Natural killer cell (primary cell): Measurements from ENCODE around the gene TRIM39. TPM values are rescaled to one million over a fixed set of nuclear protein-coding genes. Genes with fewer than 3 reads are reported as not detected.

Experiments
- ATAC-seq, 3 donors: fragments of 150-1000 bp in 2 of 3; fragments of 200-7000 bp in 1 of 3; cut with Tn5 transposase; 1 replicate in 1 of 3; 2 replicates in 2 of 3; pipeline ENCODE4 v1.10.0; 2021; ENCODE audit warnings: mild to moderate bottlenecking in 2 of 3, moderate library complexity in 2 of 3
- DNase-seq, 2 donors: peaks; one replicate each; pipeline versions ENCODE4 v3.0.0 to v3.0.0-alpha.2; 2013 to 2021; ENCODE audit warnings: mixed read lengths in 1 of 2
- H3K27ac ChIP-seq: one replicate; pipeline ENCODE4 v1.5.1; 2013; ENCODE audit warnings: mild to moderate bottlenecking, low read length
- H3K27me3 ChIP-seq: one replicate; pipeline ENCODE4 v1.6.1; 2013; ENCODE audit warnings: low read length; ENCODE audit not compliant: control insufficient read depth, insufficient read depth
- H3K36me3 ChIP-seq: one replicate; pipeline ENCODE4 v1.6.1; 2013; ENCODE audit warnings: low read length; ENCODE audit not compliant: control insufficient read depth, insufficient read depth
- H3K4me1 ChIP-seq: one replicate; pipeline ENCODE4 v1.6.1; 2013; ENCODE audit warnings: low read length; ENCODE audit not compliant: control insufficient read depth, insufficient read depth
- H3K4me3 ChIP-seq: one replicate; pipeline ENCODE4 v1.5.1; 2013; ENCODE audit warnings: low read length
- H3K9me3 ChIP-seq: one replicate; pipeline ENCODE4 v1.6.1; 2013; ENCODE audit warnings: low read length; ENCODE audit not compliant: control insufficient read depth, insufficient read depth
- H3K27ac Mint-ChIP-seq, 2 donors: one replicate each; pipeline ENCODE4 v1.8.0; 2022; ENCODE audit warnings: mild to moderate bottlenecking in 2 of 2, mixed read lengths in 2 of 2, moderate library complexity in 1 of 2
- H3K27me3 Mint-ChIP-seq, 2 donors: one replicate each; pipeline ENCODE4 v1.8.0; 2022; ENCODE audit warnings: low read depth in 2 of 2, mixed read lengths in 2 of 2
- H3K36me3 Mint-ChIP-seq: one replicate; pipeline ENCODE4 v1.8.0; 2022; ENCODE audit warnings: mixed read lengths
- H3K4me1 Mint-ChIP-seq, 2 donors: one replicate each; pipeline ENCODE4 v1.8.0; 2022; ENCODE audit warnings: mixed read lengths in 2 of 2
- H3K4me3 Mint-ChIP-seq: one replicate; pipeline ENCODE4 v1.8.0; 2022; ENCODE audit warnings: mild to moderate bottlenecking, moderate library complexity, mixed read lengths
- H3K9me3 Mint-ChIP-seq, 2 donors: one replicate each; pipeline ENCODE4 v1.8.0; 2022; ENCODE audit warnings: mixed read lengths in 2 of 2
- WGBS: methylation state at CpG from one replicate; pipeline ENCODE4 v1.1.7; 2013; ENCODE audit warnings: missing lambda C conversion rate; ENCODE audit not compliant: insufficient coverage; 5-methylcytosine and 5-hydroxymethylcytosine counted together
- intact Hi-C: fragments of 100-400 bp; cut with micrococcal nuclease; formaldehyde crosslinking; loops from one replicate; pipeline ENCODE4 v1.14.2; 2022
- total RNA-seq, 4 donors: library from RNA; stranded (reverse); fragments of 120-200 nt in 1 of 4; gene quantifications; one replicate each; pipeline versions ENCODE4 v1.2.3 to v1.2.4, GENCODE V29; 2013 to 2022
- TF ChIP-seq, protein P1 (sequence below): fragments of 200-600 bp; IDR thresholded peaks from one replicate; pipeline ENCODE4 v1.8.0; 2022; ENCODE audit warnings: antibody characterized with exemption

Gene TRIM39
- total RNA-seq, 3 donors from 2014 or later (not counting 1 experiment from before 2014, with no cell fraction given): 32.1 to 40.1 (median 38.5) TPM

DNA sequence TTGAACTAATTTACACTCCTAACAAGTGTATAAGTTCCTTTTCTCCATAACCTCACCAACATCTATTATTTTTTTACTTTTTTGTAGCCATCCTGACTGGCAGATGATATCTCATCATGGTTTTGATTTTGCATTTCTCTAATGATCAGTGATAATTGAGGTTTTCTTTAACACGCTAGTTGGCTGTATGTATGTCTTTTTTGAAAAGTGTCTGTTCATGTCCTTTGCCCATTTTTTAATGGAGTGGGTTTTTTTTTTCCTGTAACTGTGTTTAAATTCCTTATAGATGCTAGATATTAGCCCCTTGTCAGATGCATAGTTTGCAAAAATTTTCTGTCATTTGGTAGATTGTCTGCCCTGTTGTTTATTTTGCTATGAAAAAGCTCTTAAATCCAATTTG lies 39.6 kb upstream of the TRIM39 start:
- H3K27me3 Mint-ChIP-seq: no peaks in the 10 kb centered on the region
- Histone ChIP-seq H3K27ac (no peak overlapping the region), H3K27me3 (no peaks in the 10 kb centered on the region), H3K4me3 (no peak overlapping the region), H3K4me1 (no peaks in the 10 kb centered on the region), H3K36me3 (peaks cover 21% of the 10 kb centered on the region), H3K9me3 (peaks cover 28% of the 10 kb centered on the region)
- 23% methylated on average over 1 of the region's 1 CpG for WGBS
- DNase-seq (no peak), ATAC-seq (no peak)
- peaks cover 0 to 6% of the 10 kb centered on the region in 2 donors for H3K4me1 Mint-ChIP-seq
- peaks cover 21 to 26% of the 10 kb centered on the region in 2 donors for H3K9me3 Mint-ChIP-seq
- H3K4me3 Mint-ChIP-seq: no peak overlapping the region
- TF ChIP-seq, protein P1, sequence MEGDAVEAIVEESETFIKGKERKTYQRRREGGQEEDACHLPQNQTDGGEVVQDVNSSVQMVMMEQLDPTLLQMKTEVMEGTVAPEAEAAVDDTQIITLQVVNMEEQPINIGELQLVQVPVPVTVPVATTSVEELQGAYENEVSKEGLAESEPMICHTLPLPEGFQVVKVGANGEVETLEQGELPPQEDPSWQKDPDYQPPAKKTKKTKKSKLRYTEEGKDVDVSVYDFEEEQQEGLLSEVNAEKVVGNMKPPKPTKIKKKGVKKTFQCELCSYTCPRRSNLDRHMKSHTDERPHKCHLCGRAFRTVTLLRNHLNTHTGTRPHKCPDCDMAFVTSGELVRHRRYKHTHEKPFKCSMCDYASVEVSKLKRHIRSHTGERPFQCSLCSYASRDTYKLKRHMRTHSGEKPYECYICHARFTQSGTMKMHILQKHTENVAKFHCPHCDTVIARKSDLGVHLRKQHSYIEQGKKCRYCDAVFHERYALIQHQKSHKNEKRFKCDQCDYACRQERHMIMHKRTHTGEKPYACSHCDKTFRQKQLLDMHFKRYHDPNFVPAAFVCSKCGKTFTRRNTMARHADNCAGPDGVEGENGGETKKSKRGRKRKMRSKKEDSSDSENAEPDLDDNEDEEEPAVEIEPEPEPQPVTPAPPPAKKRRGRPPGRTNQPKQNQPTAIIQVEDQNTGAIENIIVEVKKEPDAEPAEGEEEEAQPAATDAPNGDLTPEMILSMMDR: no peak
- H3K36me3 Mint-ChIP-seq: peaks cover 58% of the 10 kb centered on the region
- intact Hi-C loops: no loop called here
- H3K27ac Mint-ChIP-seq: no peak overlapping the region

DNA sequence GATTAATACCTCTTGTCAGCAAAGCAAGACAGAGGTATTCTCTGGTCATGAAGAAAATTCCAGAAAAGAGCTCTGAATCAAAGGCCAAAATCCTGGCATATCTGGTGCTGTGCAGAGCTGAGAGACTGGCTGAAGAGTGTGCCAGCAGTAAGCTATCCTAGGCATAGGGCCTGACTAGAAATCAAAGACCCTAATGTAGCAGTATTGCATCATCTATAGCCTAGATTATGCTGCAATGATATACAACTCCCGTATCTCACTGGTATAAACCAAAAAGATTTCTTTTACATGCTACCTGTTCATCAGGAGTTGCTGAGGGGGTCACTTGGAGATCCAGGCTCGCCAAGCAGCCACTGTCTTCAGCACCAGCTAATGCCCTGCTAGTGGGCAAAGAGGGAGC lies 30.9 kb upstream of the TRIM39 start:
- Mint-ChIP-seq H3K9me3 (peaks cover 0 to 2% of the 10 kb centered on the region in 2 donors), H3K4me1 (peaks cover 21 to 22% of the 10 kb centered on the region in 2 donors), H3K27me3 (no peaks in the 10 kb centered on the region), H3K27ac (peak overlapping the region; percentile 18 to 53), H3K4me3 (no peak overlapping the region), H3K36me3 (no peaks in the 10 kb centered on the region)
- peaks cover 35% of the 10 kb centered on the region for H3K36me3 ChIP-seq
- no peaks in the 10 kb centered on the region for H3K27me3 ChIP-seq
- no peak overlapping the region for H3K27ac ChIP-seq
- intact Hi-C loops: no loop called here
- peaks cover under 1% of the 10 kb centered on the region for H3K4me1 ChIP-seq
- ATAC-seq (no peak), DNase-seq (no peak)
- no peaks in the 10 kb centered on the region for H3K9me3 ChIP-seq
- no peak overlapping the region for H3K4me3 ChIP-seq
- WGBS: 100% methylated on average over 2 of the region's 2 CpGs
- TF ChIP-seq, protein P1: no peak

DNA sequence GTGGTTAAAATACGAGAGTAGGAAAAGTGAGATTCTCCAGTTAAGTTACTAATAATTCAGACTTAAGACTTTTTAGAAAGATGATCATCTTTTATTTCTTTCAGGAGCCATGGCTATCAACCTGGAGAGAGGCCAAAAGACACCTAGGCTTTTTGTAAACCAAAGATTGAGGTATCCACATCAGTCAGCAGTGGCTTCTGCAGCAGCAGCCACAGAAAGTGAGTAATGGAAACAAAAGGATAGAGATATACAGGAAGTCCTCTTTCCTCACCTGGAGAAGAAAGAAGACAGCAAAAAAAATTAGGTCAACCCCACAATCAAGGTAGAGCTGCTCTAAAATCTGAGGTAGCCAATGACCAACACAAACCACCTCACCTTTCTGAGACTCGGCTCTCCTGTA lies 22.7 kb upstream of the TRIM39 start:
- DNase-seq (no peak), ATAC-seq (no peak)
- no peak overlapping the region for H3K4me3 Mint-ChIP-seq
- WGBS: 68% methylated on average over 1 of the region's 2 CpGs
- H3K9me3 ChIP-seq: no peaks in the 10 kb centered on the region
- H3K27ac ChIP-seq: no peak overlapping the region
- no peaks in the 10 kb centered on the region for H3K9me3 Mint-ChIP-seq
- no peak overlapping the region for H3K4me3 ChIP-seq
- TF ChIP-seq, protein P1: no peak
- no peaks in the 10 kb centered on the region for H3K36me3 Mint-ChIP-seq
- no peaks in the 10 kb centered on the region for H3K27me3 Mint-ChIP-seq
- intact Hi-C loops: no loop called here
- H3K27me3 ChIP-seq: no peaks in the 10 kb centered on the region
- H3K4me1 Mint-ChIP-seq: peaks cover 77 to 78% of the 10 kb centered on the region in 2 donors
- peaks cover 16% of the 10 kb centered on the region for H3K4me1 ChIP-seq
- H3K36me3 ChIP-seq: peaks cover 6% of the 10 kb centered on the region
- H3K27ac Mint-ChIP-seq: peak overlapping the region; percentile 36 to 54

DNA sequence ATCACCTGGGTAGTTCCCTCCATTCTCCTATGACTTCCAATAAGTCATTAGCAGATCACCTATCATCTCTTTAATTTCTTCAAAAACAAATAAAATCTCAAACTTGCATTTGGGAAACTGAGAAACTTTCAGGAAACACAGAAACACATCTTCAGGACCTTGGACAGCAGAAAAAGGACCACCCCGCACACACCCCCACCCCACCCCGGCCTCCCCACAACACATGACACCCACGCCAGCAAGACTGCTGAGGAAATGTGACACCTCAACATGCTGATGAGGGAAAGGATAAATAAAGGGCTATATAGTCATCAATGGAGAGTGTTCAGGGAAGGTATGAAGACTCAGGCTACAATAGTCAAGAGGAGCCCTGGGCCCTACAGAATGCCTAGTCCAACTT lies 15.6 kb upstream of the TRIM39 start:
- H3K4me1 ChIP-seq: peaks cover 2% of the 10 kb centered on the region
- no peaks in the 10 kb centered on the region for H3K9me3 Mint-ChIP-seq
- H3K4me1 Mint-ChIP-seq: peaks cover 65 to 77% of the 10 kb centered on the region in 2 donors
- ATAC-seq (peak in 2 of 3 donors; percentile 42 to 53), DNase-seq (peak in 1 of 2 donors; percentile 26)
- intact Hi-C loops: no loop called here
- no peaks in the 10 kb centered on the region for H3K27me3 Mint-ChIP-seq
- TF ChIP-seq, protein P1: no peak
- no peak overlapping the region for H3K27ac Mint-ChIP-seq
- WGBS: no CpG with 5 or more reads among the region's 3 CpGs
- H3K27me3 ChIP-seq: no peaks in the 10 kb centered on the region
- no peak overlapping the region for H3K4me3 Mint-ChIP-seq
- peaks cover 7% of the 10 kb centered on the region for H3K36me3 Mint-ChIP-seq
- peaks cover 44% of the 10 kb centered on the region for H3K36me3 ChIP-seq
- no peaks in the 10 kb centered on the region for H3K9me3 ChIP-seq
- no peak overlapping the region for H3K4me3 ChIP-seq
- H3K27ac ChIP-seq: no peak overlapping the region
